ENCODE results near the gene RFNG.

The RFNG gene

GRCh38 chr17:82089723-82090548 is 38.3 kb upstream of the RFNG start:
- DNase-seq (ENCODE audit: low read depth in 2 of 2), result no peak

GRCh38 chr17:82088838-82089722 is 37.5 kb upstream of the RFNG start:
- no peak for DNase-seq (ENCODE audit: low read depth in 2 of 2)

DNA sequence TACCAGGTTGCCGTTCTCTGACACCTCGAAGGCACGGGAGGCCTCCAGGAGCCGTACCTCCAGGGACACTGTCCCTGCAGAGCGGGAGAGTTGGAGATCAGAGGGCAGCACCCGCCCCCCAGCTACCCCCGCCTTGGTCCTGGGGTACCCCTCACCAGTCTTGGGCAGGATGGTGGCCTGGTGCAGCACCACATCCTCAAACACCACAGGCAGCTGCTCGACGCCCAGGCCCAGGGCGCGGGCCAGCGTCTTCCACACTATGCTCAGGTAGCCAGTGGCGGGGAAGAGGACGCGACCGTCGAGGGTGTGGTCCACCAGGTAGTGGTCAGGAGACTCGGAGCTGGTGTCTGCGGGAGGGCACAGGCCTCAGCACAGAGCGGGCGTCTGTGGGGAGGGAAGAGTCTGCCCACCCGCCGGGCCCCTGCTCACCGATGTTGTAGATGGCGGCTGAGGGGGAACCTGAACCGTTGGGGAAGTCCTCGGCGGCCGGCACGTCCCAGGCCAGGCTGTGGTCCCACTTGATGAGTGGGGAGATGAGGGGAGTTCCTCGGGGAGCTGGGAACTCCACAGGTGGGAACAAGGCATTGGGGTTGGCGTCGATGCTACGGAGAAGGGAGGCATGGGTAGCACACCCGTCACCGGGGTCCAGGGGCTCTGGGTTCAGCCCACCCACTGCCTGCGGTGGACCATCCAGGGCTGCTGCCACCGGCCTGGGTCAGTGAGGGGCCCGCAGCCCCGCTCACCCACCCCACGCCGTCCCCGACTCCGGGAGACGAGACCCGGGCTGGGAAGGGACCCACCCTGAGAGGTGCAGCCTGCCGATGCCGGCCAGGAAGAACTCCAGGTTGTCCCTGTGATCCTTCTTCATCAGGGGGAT is 36.6 kb upstream of the RFNG start:
- no peak for DNase-seq (ENCODE audit: low read depth in 2 of 2)

DNA sequence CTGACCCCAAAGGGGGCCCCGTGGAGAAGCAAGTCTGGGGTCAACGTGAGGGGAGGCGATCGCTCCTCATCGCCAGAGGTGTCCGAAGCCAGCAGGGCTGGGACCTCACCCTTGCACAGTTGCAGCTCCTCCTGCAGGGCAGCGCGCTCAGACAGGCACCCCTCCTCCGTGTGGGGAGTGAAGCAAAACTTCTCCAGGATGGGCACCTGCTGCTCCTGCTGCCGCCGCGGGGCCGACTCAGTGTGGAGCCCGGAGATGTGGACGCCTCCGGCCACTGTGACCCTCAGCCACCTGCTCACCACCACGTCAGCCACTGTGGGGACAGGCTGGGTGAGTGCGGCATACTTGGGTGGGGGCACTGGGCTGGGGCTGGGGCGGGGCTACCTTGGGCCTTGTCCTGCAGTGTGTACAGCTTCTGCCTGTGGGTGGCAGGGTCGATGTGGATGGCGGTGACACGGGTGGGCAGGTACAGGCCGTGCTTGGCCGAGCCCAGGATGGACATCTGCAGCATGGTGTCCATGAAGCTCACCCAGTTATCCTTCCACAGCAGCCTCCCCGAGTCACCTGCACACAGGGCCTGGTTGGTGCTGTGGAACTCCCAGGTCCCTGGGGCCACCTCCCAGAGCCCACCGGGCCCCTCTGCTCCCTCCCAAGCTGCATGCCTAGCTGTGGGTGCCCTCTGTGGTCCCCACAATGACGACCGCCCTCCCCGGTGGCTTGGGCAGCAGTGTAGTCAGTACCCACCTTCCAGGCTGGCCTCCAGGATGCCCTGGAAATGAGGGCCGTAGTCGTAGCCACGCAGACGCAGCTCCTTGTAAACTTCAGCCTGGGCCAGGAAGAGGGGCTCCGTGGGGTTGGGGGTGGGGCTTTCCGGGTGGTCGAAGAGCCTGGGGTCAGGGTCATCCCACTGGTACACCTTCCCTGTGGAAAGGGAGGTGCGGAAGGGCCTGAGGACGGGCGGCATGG is 35.6 kb upstream of the RFNG start:
- DNase-seq (ENCODE audit: low read depth in 2 of 2), result no peak

DNA sequence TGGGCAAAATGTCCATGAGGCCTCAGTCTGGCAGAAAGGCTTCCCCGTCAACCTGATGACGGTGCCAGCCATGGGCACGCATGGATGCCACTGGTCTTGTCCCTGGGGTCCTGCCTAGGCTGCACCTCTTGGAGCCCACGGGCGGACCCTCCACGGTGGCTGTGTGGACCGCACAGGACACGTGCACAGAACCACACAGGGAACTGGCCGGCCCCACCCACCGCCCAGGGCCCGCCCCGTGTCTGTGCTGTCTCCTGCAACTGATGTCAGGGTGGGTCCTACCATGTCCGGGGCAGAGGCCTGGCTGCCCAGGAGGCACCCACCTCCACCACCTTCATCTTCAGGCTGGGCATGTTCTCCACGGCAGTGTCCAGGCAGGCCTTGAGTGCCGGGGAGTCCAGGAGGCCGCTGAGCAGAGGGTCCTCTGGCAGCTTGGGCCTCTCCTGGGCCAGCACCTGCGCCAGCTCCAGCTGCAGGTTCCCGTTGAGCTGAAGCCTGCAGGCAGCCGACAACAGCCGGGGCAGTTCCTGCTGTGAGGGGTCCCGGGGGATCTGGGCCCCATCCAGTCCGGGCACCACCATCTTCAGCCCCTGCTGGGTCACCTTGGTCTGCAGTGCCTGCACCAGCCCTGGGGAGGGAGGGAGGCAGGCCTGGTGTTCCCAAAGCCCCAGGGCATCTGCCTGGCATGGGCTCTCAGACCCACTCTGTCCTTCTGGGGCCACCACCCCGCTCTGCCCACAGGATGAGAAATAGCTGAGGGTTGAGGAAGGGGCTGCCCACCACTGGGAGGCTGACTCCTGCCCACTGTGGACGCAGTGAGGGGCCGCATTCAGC is 34.5 kb upstream of the RFNG start:
- DNase-seq (ENCODE audit: low read depth in 2 of 2), result no peak

DNA sequence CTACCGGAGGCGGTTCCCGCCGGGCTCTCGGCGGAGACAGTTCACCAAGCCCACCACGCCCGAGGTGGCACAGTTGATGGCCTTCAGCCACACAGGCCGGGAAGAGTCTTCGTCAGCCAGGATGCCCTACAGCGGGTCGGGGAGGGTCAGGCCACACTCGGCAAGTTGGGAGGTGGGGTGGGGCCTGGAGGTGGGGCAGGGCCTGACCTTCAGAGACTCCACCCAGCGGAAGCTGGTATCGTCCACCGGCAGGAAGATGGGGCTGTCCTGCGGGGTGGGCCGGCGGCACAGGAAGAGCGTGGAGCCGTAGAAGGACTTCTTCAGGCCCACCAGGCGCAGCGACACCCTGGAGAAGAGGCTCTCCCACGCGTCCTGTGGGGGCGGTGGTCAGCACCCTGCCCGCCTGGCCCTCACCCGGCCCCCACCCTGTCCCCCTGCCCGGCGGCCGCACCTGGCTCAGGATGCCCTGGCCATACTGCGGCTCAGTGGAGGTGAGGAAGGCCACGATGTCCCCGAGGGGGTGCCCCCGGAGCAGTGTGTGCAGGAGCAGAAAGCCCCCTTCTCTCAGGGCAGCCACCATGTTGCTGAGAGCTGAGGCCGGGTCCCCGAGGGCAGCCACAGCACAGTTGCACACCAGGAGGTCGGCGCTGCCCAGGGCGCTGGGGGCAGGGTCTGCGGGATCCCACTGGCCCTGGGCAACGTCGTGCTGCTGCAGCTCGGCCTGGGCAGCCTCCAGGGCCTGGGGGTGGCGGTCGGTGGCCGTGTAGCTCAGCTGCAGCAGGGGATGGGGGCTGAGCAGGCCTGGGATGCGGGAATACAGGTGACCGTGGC is 33.6 kb upstream of the RFNG start:
- DNase-seq (ENCODE audit: low read depth in 2 of 2), result no peak

DNA sequence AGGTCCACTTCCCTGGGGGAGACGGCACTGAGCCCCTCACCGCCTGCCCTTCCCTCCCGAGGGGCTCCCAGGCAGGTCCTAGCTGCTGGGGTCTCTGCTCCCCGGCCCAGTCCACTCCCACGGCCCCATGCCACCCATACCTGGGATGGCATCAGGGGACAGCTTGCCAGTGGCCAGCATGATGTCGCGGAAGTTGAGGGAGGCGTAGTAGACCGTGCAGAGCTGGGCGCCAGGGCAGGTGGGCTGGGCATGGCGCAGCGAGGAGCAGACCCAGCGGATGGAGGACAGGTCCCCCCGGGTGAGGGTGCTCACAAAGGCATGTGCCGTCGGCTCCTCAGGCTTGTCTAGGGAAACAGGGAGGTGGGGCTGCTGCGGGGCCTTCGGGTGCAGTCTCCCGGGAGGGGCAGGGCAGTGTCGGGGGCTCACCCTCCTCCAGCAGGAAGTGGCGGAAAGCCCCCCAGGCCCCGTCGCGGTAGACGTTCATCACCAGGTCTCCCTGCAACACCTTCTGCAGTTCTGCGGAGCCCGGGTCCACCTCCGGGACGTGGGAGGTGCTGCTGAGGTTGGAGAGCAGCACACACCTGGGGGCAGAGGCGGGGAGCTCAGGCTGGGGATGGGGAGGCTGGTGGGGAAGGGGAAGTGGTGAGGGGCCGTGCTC is 32.9 kb upstream of the RFNG start:
- DNase-seq (ENCODE audit: low read depth in 2 of 2), result no peak

DNA sequence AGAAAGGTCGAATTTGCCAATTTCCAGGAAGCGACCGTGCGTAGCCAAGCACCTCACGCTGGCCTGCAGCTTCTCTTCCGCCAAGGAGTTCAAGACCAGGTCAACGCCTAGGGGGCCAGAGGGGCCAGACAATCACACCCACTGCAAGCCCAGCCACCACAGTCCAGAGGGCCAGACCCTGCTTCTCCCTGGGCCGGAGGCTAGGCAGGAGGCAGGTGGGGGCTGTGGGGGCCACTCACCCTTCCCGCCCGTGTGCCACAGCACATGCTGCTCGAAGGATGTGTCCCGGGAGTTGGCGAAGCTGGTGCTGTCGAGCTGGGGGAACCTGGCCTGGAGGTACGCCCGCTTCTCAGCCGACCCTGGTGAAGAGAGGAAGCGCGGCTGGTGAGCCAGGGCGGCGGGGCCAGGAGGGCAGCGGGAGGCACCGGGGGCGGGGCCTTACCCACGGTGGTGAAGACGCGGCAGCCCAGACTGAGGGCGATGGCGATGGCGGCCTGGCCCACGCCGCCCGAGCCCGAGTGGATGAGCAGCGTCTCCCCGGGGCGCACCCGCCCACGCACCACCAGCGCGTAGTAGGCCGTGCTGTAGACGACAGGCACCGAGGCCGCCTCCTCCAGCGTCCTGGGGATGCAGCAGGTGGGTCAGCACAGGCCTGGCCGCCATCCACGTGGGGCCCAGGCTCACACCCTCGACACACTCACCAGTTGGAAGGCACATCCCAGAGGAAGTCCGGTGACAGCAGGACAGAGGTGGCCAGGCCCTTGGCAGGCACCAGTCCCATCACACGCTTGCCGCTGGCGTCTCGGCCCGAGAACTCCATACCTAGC is 32.1 kb upstream of the RFNG start:
- DNase-seq (ENCODE audit: low read depth in 2 of 2), result no peak

- no peak for DNase-seq (ENCODE audit: low read depth in 2 of 2)
Measured at GRCh38 chr17:82083009-82083408, 31.4 kb upstream of the RFNG start.

DNA sequence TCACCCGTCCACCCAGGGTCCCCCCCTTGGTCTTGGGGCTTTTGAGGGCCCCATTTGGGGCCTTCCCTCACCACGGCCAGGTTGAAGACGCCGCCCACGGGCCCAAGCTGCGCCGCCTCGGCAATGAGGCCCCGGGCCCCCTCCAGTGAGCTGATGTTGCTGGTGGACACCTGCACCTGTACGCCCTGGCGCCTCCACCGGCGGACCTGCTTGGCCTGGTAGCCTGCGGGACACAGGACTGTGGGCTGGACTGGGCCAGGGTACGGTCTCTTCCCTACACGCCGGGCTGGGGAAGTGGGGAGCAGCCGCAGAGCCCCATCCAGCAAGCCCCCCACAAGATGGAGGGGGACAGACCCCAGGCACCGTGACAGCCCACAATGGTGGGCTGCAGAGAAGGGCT is 30.8 kb upstream of the RFNG start:
- DNase-seq (ENCODE audit: low read depth in 2 of 2), result no peak

DNA sequence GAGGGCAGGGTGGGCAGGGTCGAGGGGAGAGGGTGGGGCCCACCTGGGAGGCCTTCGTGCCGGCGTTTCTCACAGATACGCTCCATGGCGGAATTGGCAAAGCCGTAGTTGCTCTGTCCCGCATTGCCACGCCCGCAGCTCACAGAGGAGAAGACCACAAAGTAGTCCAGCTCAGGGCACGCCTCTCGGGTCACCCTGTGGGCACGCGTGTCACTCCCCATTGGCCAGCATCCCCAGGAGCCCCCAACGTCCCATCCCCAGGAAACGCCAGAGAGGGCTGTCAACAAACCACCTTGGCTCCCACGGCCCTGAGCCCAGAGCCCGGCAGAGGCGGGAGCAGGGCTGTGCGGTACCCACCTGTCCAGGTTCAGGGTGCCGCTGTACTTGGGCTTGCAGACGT is 30.4 kb upstream of the RFNG start:
- DNase-seq (ENCODE audit: low read depth in 2 of 2), result no peak

DNA sequence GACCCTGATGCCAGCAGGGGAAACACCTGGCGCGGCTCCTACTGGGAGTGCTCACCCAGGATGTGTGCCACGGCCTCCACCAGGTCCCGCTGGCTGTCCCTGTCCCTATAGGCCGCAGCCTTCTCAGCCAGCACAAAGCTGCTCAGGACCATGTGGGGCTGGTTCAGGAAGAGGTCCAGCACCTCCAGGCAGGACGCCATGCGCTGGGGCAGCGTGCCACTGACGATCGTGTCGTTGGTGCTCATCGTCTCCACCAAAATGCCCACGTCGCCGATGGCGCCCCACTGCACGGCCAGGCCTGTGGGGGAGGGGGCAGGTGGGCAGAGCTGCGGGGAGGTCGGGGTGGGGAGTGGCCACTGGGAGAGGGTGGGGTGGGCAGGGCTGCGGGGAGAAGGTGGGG is 29.9 kb upstream of the RFNG start:
- DNase-seq (ENCODE audit: low read depth in 2 of 2), result no peak

DNA sequence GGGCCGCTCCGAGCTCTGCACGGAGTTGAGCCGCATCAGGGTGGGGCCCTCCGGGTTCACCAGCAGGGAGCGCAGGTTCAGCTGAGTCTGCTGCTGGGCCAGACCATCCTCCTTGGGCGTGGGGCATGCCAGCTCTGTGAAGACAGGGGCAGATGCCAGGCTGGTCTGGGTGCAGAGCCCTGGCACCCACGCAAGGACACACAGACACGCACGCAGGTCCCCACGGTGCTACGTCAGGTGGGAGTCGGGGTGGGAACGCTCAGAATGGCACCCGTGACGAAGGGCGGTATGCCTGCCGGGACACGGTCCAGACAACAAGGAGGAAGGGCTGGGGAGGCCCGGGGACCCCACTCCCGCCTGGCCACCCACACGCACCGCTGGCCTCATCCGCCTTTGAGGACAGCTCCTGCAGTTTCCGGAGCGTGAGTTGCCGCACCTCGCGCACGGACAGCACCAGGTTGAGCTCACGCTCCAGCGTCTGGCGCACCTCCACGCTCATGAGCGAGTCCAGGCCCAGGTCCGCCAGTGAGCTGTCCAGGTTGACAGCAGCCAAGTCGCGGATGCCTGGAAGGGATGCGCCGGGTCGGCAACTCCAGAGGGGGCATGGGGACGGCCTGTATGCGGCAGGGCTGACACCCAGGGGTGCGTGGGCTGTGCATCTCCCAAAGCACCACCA is 29.3 kb upstream of the RFNG start:
- DNase-seq (ENCODE audit: low read depth in 2 of 2), result no peak

DNA sequence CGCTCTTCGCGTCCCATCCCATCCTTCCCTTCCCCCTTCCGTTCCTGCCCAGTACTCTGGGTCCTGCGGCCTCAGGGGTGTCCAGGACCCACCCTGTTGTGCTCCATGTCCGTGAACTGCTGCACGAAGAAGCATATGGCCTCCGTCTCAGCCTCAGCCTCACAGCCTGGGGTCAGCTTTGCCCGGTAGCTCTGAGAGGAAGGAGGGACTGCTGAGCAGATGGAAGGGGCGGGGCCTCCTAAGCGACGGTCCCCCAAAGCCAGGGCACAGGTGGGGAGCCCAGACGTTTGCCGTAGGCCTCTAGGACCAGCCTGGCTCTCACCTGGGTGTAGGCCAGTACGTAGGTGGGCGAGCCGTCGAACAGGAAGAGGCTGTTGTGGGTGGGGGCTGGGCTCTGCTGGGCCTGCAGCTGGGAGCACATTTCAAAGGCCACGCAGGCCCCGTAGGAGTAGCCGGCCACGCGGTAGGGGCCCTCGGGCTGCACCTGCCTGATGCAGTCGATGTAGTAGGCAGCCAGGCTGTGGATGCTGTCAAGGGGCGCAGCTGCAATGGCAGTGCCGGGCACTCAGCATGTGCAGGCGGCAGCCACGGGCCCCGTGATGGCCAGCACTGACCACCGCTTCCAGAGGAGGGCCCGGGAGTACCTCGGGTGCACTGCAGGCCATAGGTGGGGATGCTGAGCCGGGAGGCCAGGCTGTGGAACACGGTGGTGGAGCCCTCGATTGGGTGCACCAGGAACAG is 28.6 kb upstream of the RFNG start:
- no peak for DNase-seq (ENCODE audit: low read depth in 2 of 2)

- DNase-seq (ENCODE audit: low read depth in 2 of 2), result no peak
Measured at GRCh38 chr17:82079001-82079677, 27.5 kb upstream of the RFNG start.

- DNase-seq (ENCODE audit: low read depth in 2 of 2), result no peak
Measured at GRCh38 chr17:82078433-82078832, 26.8 kb upstream of the RFNG start.
